Left colon (tissue), 2 donors: Measurements from ENCODE around the gene NR6A1. TPM values are rescaled to one million over a fixed set of nuclear protein-coding genes. Genes with fewer than 3 reads are reported as not detected.

Experiments used
- ATAC-seq: fragments of 200-7000 bp; cut with Tn5 transposase; one replicate; pipeline ENCODE4 v1.9.1; 2020; ENCODE audit warnings: mild to moderate bottlenecking, moderate library complexity
- DNase-seq, 2 donors: peaks; one replicate each; pipeline ENCODE4 v3.0.0-alpha.2; 2020
- intact Hi-C, 2 donors: fragments of 100-400 bp; cut with DNase I in 1 of 2; cut with micrococcal nuclease in 1 of 2; formaldehyde crosslinking; loops; one replicate each; pipeline versions ENCODE4 v1.11.2 to v1.14.0; 2022; cut with DNase I, micrococcal nuclease
- total RNA-seq, 2 donors: library from RNA; stranded (reverse); fragmentation: NEBNext Ultra II Directional; extraction: Animal tissue kit (Norgen Biotek cat#: 25700); gene quantifications; one replicate each; pipeline ENCODE4 v1.2.1, GENCODE V29; 2021
- donor health status: DM: no; HTN: no; CAD: no.
- donor health status: DM: yes; HTN: yes; CAD: no.

NR6A1 gene
- total RNA-seq, 2 donors from 2014 or later: 4.6 to 7.1 TPM

DNA sequence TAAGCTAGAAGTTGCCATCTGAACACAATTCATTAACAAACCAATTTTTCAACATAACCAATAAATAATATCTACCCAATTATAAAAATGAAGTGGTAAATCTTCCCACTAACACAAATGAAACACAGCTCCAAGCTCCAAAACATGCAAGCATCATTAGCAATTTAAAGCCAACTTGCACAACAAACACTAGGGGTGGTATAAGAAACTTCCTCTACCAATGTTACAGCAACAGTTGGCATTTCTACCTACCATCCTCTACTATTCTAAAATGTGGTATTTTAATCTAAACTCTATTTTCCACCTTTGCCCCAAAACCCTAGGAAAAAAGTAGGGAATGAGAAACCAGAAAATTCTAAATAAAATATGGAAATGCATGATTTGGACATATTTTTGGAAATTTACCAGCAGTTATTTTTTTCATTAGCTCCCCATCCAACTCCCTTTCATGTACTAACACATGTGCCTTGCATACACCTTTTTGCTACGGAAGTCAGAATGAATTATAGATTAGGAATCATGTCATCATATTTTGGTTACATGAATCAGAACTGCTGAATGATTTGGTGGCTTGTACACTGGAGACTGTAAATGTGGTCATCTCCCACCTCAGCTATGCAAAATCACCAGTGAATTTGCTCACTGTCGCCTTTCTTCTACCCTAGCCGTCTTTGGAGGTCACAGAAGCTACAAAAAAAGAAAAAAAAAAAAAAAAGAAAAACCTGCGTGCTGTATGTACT, 4.1 kb downstream of the NR6A1 start:
- intact Hi-C loops: no loop called here
- ATAC-seq (no peak), DNase-seq (no peak)

DNA sequence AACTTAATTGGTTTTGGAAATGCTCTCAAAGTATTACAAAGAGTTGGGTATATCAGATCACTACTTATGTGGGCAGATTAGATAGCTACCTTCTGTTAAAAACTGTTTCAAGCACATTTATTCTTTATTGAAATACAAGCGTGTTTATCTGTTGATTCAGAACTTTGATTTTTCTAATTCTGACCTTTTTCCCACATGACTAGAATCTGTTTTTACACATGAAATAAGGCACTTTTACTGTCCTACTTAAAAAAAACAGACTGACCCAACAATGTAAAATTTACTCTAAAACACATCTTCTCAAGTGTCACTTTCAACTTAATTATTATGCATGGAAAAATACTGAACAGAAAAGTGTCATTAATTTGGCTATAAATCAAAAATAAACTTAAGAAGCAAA, 4.8 kb downstream of the NR6A1 start:
- ATAC-seq (no peak), DNase-seq (no peak)
- intact Hi-C loops: no loop called here

DNA sequence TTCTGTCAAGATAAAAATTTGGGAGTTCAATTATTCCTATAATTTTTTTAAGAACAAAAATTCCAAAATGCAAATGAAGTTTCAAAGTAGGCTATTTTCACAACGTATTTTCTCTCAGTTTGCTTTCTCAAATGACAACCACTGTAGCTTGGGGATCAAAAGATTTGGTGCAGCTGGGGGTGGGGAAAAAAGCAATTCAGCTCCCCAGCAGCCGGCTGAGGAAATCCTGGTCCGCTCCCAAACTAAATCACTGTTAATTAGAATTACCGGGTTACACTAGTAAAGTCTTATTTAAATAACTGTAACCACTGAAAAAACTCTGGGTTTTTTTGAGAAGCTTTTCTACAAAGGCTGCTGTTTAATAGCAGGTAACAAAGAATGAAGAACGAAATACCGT, 5.7 kb downstream of the NR6A1 start:
- intact Hi-C loops: no loop called here
- DNase-seq: no peak

DNA sequence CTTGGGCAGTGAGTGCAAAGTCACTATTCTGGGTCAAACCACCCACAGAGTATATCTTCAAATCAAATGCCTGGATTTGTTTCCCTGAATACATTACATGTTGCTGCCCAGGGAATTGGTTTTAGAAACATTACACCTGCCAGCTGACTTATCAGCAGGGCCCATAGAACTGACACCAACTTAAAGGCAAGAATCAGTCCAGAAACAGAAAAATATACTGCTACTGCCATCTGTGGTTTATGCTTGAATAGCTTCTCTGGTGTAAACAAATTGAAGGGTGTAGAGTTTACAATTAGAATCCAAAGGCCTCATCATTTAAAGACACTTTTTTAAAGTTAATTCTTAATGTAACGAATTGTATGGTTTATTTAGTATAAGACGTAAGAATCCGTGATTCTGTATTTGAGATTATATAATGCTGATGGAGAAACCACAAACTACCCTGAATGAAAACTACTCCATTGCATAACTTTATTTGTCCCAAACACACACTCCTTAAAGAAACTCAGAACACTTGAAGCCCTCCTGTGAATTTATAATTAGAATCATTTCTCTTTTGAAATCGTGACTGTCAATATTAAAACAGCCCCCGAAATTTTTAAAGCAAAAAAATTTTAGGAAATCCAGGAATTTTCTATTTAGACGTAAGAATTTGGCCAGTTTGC, 6.2 kb downstream of the NR6A1 start:
- intact Hi-C loops: no loop called here
- ATAC-seq (peak; percentile 23), DNase-seq (no peak)

More for the DNA sequence above, 5.7 kb downstream of the NR6A1 start:
- no peak for ATAC-seq

DNA sequence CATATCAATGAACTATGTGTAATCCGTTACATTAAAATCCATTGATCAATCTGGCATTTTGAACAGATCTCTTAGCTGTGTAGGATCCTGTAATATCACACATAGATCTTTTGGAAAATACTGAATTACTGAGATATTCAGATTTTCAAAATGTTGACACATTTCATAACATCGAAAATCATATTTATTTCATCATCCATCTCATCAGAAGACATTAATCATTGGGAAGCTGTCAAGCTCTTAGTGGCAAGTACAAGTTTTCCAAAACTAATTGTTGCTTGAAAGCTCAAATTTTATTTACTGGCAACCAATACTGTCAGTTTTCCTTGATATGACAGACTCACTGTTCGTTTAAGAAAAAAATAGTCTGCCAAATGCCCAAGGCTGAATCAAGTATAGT, 8.5 kb downstream of the NR6A1 start:
- intact Hi-C loops: no loop called here
- DNase-seq (no peak), ATAC-seq (no peak)

DNA sequence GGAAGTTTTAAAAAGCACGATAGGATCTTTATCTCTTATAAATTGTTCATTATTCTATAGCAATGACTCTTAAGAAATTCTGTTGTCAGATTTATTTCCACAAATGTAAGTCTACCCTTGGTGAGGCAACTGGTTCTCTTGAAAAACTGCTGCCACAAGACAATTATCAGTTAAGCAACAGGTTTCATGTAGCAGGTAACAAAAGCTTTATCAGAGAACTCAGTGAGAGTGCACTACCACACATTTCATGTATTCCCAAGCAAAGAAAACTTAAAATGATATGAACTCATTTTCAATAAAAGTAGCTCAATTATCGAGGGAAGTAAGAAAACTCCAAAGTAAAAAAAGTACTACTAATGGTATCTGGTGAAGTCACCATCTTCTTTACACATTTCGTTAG, 9.4 kb downstream of the NR6A1 start:
- DNase-seq: no peak
- intact Hi-C loops: no loop called here
- no peak for ATAC-seq

DNA sequence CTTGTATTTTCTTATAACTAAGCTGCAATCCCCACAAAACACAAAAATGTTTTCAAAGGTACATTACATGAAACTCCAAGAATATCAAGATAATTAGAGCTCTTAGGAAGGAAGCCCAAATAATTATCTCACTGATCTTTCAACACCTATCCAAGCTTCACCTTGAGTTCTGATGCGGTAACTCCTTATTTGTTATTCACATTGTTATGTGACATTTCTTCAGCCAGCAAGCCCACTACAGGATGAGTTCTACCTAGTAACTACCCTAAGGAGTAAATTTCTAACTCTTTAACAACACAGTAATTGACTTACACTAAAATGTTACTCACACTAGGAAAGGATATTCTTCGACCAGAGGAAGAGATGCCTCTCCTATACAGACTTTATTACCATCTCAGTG, 9.9 kb downstream of the NR6A1 start:
- DNase-seq (no peak), ATAC-seq (no peak)
- intact Hi-C loops: no loop called here

DNA sequence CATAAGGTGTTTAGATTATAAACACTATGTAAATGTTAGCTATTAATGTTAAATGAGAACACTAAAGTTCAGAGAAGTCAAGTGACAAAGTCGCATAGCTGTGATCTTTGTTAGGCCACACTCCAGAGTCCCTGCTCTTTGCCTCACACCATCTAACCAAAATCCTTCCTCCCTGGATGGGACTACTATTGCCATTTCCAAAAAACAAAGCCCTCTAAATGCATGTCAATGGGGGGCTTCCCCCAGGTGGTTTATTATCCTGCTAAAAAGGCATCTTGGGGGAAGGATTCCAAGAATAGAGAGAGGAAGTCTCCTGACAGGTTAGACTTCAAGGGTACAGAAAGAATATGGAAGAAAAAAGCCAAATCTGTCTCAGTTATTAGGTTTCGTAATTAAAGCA, 10.4 kb downstream of the NR6A1 start:
- ATAC-seq (no peak), DNase-seq (no peak)
- intact Hi-C loops: no loop called here

DNA sequence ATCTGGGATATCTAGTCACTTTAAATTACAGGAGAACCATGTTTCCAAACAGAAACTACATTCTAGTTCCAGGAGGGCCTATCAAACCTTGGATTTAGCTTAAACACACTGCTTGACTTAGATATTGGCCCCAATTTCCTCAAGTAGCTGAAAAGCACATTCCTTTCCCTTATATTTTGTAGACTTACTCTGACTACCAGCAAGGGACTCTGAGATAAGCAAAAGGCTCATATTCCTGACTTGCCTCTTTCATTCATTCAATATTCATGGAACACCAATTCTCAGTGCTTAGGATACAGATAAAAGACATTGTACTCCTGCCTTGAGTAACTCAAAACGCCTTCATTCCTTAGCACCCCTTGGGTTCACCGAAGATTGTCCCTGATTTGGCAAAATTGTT, 11.8 kb downstream of the NR6A1 start:
- ATAC-seq (no peak), DNase-seq (no peak)
- intact Hi-C loops: no loop called here

DNA sequence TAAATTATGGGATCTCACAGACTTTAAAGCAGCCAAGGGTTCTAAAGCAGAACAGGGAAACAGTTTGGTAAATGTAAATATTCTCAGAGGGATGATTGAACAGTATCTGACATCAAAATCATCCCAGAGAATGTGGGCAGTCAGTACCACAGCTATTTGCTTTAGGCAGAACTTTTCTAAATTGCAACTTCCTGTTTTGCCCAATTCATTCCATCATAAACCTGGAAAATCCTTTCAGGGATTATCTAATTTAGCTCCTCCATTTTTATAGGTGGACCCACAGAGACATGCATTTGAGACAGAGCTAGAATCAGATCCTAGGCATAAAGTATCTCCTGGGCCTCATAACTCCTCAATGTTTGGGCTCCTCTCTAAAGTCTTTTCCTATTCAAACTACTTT, 12.4 kb downstream of the NR6A1 start:
- intact Hi-C loops: no loop called here
- DNase-seq: no peak
- no peak for ATAC-seq

DNA sequence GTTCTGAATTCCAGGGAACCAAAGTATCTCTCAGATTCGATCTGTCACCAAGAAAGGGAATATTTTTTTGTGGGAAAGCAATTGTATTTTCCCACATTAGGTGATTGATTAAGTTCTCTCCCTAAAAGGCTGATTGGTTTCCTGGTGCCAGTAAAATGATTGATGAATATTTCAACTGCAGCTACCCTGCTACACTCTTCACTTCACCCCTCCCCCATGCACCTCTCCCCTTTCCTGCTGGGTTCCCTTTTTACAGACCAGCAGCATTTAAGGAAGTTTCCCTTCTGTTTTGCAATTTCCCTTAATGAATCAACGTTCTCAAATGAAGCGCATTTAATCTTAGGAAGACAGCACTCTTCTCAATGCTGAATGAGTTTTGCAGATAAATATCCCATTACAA, 13.1 kb downstream of the NR6A1 start:
- DNase-seq (no peak), ATAC-seq (no peak)
- intact Hi-C loops: no loop called here

DNA sequence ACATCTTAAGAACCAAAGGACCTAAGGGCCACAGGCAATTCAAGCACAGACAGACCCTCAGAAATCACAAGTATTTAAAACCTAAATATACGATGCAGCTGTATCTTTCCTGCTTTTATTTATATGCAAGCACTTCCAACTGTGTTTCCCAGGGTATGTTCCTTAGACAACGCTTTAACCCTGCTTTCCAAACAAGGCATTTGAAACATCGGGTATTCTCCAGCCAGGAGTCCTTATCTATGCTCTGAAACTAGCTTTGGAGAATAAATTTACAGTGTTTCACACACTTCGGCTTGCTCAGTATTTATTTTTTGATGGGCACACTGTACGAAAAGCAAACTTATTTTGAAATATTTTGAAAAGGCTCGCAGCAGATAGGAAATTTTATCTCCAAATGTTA, 13.5 kb downstream of the NR6A1 start:
- intact Hi-C loops: no loop called here
- DNase-seq (no peak), ATAC-seq (no peak)

DNA sequence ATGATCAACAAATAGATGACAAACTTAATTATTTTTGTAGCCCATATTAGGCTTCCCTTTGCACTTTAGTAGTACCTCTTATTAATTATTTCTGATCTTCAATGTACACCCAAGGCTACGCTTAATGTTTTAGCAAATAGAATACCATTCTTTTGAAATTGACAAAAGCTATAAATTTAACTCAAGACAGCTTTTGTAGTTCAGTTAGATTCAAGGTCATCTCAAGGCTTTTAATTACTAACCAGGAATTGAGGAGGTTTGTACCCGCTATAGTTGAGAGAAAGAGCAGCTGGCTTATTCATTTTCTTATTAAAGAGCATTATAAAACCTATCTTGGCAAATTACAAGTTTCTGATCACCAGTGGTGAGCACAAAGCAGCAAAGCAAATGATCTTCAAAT, 15.1 kb downstream of the NR6A1 start:
- intact Hi-C loops: no loop called here
- ATAC-seq (no peak), DNase-seq (no peak)

DNA sequence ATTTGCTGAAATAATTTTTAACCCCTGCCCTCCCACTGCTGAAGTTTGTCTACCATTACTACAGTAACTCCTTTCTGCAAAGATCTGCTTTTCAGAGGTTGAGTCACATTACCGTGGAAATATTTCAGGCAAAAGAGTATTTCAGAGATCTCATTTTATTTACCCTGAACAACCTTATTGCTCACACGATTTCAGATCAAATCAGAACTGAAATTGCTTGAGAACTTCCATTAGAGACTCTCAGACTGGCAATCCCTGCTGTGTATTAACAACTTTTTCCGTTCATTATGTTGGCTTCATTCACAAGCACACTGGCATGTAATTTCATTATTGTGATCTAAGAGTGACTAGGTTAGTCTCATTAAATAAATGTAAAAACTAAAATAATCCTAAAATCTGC, 16.1 kb downstream of the NR6A1 start:
- no peak for ATAC-seq
- no peak for DNase-seq
- intact Hi-C loops: no loop called here

DNA sequence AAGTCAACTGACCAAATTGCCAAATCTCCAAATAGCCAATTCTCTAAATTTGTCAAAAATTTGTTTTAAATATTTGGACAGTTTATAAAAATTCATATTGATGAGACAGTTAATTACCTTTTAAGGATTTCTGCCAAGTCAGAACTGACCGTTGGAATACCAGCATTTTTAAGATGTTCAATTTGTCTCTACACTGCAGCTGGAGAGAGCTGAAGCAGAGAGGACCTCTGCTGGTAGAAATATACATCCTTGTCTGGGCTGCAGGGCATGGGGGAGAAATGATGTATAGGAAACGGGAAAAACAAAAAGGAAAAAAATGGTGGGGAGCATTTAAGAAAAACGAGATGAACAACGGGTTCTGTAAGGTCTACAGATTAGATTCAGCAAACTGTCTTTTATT, 16.8 kb downstream of the NR6A1 start:
- DNase-seq (no peak), ATAC-seq (peak; percentile 77)
- intact Hi-C loops: no loop called here

DNA sequence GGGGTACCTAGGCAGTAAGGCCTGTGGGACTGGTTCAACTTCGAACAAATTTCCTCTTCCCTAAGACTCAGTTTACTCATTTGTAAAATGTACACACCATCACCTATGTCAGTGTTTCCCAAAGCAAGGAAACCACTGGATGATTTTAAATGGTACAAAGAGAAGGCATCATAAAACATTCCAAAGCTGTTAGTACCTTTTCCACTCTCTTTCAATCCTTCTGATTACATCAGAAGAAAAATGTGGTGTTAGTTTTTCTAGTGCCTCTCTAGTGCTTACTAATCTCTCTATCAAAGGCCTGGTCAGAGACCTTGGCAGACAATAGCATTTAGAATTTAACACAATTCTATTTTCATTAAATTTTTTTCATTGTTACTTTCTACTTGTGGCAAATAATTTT, 18.1 kb downstream of the NR6A1 start:
- DNase-seq (no peak), ATAC-seq (no peak)
- intact Hi-C loops: no loop called here

DNA sequence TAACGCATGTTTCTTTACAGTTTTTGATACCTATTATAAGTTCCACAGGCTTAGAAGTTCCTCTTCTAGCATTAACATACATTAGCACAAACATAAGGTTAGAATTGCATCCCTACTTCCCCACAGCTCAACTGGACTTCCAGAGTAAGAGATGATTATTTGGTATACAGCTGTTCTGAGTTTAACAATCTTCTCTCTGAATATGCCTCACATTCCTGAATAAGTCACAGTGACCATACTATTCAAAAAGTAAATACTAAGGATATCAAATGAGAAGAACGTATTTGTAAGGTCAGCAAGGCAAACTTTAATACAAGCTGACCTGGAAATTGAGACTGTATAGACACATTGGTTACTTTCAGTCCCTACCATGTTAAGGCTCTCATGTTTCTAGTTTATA, 21.3 kb downstream of the NR6A1 start:
- intact Hi-C loops: no loop called here
- no peak for DNase-seq
- no peak for ATAC-seq

DNA sequence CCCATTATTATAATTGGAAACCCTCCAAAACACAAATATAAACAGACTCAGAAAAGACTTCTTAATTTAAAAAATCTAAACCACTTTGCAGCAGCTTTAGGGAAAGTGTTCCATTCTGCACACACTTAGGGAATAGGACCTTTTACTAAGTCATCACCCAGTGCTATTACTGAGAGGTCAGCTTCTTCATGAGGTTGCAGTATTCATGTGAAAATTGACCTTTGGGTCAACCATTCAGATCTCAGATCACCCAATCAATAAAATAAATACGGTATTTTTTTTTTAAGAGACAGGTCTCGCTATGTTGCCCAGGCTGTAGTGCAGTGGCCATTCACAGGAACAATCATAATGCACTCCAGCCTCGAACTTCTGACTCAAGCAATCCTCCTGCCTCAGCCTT, 21.8 kb downstream of the NR6A1 start:
- ATAC-seq (no peak), DNase-seq (no peak)
- intact Hi-C loops: no loop called here

DNA sequence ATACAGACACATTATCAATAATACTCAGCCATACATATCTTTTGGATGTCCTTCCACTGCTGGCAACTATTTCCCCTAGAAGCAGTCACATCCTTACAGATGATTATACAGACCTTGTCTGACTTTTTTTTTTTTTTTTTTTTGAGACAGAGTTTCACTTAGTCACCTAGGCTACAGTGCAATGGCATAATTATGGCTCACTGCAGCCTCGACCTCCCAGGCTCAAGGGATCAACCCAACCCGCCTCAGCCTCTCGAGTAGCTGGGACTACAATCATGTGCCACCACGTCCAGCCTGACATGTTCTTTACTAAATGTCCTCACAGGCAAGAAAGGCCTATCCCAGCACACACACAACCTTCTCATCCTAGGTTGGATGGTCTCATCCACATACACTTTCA, 24.0 kb downstream of the NR6A1 start:
- no peak for ATAC-seq
- intact Hi-C loops: no loop called here
- DNase-seq: no peak

DNA sequence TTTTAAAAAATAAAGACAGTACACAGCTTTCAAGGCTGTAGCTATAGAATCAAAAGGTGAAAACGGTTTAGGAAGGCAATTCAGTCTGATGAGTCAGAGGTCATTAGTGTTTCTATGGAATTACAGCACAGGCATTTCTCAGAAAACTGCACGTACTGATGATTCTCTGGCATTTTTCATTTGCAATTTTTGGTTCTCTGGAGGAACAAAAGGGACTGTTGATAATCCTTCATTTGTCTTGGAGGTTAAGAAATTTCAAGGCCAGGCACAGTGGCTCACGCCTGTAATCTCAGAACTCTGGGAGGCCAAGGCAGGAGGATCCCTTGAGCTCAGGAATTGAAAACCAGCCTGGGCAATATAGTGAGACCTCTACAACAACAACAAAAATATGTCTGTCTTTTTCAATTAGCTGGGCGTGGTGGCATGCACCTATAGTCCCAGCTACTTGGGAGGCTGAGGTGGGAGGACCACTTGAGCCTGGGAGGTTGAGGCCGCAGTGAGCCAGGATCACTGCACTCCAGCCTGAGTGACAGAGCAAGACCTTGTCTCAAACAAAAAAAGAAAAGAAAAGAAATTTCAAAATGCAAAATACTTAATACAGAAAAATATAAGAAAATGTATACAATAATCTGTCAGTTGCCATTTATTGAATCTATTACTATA, 27.3 kb downstream of the NR6A1 start:
- intact Hi-C loops: no loop called here
- no peak for DNase-seq
- peak; percentile 71 for ATAC-seq

DNA sequence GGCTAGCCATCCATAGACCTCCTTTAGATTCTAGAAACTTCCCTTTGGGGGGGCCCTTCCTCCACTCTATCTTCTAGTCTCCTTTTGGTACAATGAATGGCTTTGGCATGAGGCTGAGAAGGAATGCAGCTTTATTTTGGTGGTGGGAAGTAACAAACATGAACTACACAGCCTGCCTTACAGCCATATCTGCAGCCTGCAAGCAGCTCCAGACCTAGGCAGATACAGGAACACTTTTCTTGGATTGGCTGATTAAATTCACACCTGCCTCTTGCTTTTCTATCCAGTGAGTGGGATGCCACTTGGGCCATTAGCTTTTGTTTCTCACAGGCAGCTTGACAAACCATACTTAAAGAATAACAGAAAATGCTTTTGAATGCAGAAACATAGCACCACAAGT, 28.2 kb downstream of the NR6A1 start:
- ATAC-seq (no peak), DNase-seq (no peak)
- intact Hi-C loops: no loop called here
